HCT116 (cell line): ENCODE measurements around the gene ZNF284. TPM values are rescaled to one million over a fixed set of nuclear protein-coding genes. Genes with fewer than 3 reads are reported as not detected.
A peak's percentile ranks its signal among the peaks of the same experiment; 100 is the strongest.

Source experiments
- ATAC-seq: fragments of 200-7000 bp; cut with Tn5 transposase; 2 replicates; pipeline ENCODE4 v1.9.1; 2020; ENCODE audit warnings: mild to moderate bottlenecking, moderate library complexity
- BruUV-seq: library from RNA; stranded (reverse); fragments of 400-500 nt; replicated peaks from 2 replicates; lab custom pipeline; 2021; lab: Mats Ljungman, UMichigan
- CTCF ChIA-PET: fragments of 300-600 bp; sonication (Branson Sonifier 250); formaldehyde crosslinking; loops from one replicate; lab custom pipeline; 2021; ENCODE audit warnings: antibody characterized with exemption; lab: Charles Lee
- POLR2A ChIA-PET: fragments of 300-600, 350-600 bp; sonication (Branson Sonifier 250); formaldehyde crosslinking; loops from one replicate; lab custom pipeline; 2021; ENCODE audit warnings: antibody characterized with exemption; lab: Charles Lee
- RAD21 ChIA-PET, 2 experiments: fragments of 300-600 bp; sonication (Branson Sonifier 250); formaldehyde crosslinking; loops; one replicate each; lab custom pipeline; 2023; ENCODE audit warnings: low total read pairs in 2 of 2; ENCODE audit not compliant: uncharacterized antibody in 2 of 2, unreplicated experiment in 2 of 2, low non-redundant PET in 1 of 2; lab: Charles Lee
- DNase-seq: peaks from one replicate; pipeline ENCODE4 v3.0.0-alpha.2; 2010; ENCODE audit warnings: low read depth, low spot score
- H2AFZ ChIP-seq: fragments of 200-600 bp; shearing (Covaris generic), sonication (generic); 2 replicates; pipeline ENCODE4 v1.6.1; 2017; ENCODE audit warnings: low read depth, mixed run types, mixed read lengths, antibody characterized with exemption, low read length; ENCODE audit not compliant: poor library complexity, severe bottlenecking
- H3K27ac ChIP-seq: 2 replicates; pipeline ENCODE4 v1.5.1; 2012; ENCODE audit warnings: low read depth, low read length
- H3K27me3 ChIP-seq: fragments of 200-600 bp; sonication (generic); 2 replicates; pipeline ENCODE4 v1.6.1; 2016; ENCODE audit warnings: mixed run types, low read length, mixed read lengths; ENCODE audit not compliant: insufficient read depth
- H3K36me3 ChIP-seq, 2 experiments: fragments of 200-500 bp in 1 of 2; fragments of 200-600 bp in 1 of 2; sonication (Bioruptor generic) in 1 of 2; sonication (generic) in 1 of 2; 2 replicates each; pipeline versions ENCODE4 v1.5.1 to v1.6.1; 2014 to 2016; ENCODE audit warnings: low read length in 2 of 2, inconsistent platforms in 1 of 2, mixed read lengths in 1 of 2, mixed run types in 1 of 2; ENCODE audit not compliant: insufficient read depth in 2 of 2, control insufficient read depth in 1 of 2
- H3K4me1 ChIP-seq, 2 experiments: fragments of 200-600 bp in 1 of 2; sonication (generic) in 1 of 2; 2 replicates each; pipeline versions ENCODE4 v1.5.1 to v1.6.1; 2012 to 2017; ENCODE audit warnings: low read length in 2 of 2, inconsistent platforms in 1 of 2, mild to moderate bottlenecking in 1 of 2, mixed read lengths in 1 of 2, mixed run types in 1 of 2, moderate library complexity in 1 of 2; ENCODE audit not compliant: insufficient read depth in 2 of 2, control insufficient read depth in 1 of 2
- H3K4me2 ChIP-seq: fragments of 200-600 bp; sonication (generic); 2 replicates; pipeline ENCODE4 v1.6.1; 2017; ENCODE audit warnings: mixed run types, low read length, mixed read lengths
- H3K4me3 ChIP-seq, 2 experiments: fragments of 200-600 bp in 1 of 2; sonication (generic) in 1 of 2; replicated peaks in 1 of 2; 2 replicates each; pipeline ENCODE4 v1.5.1; 2011 to 2016; ENCODE audit warnings: low read length in 2 of 2, control low read depth in 1 of 2, low read depth in 1 of 2, mild to moderate bottlenecking in 1 of 2, mixed read lengths in 1 of 2, mixed run types in 1 of 2
- H3K79me2 ChIP-seq: fragments of 200-600 bp; sonication (generic); 2 replicates; pipeline ENCODE4 v1.6.1; 2017; ENCODE audit warnings: mild to moderate bottlenecking, mixed run types, low read length, moderate library complexity, mixed read lengths; ENCODE audit not compliant: insufficient read depth
- H3K9ac ChIP-seq: fragments of 200-600 bp; sonication (generic); 2 replicates; pipeline ENCODE4 v1.6.1; 2016; ENCODE audit warnings: low read length, mixed read lengths
- H3K9me2 ChIP-seq: fragments of 200-600 bp; sonication (generic), shearing (Covaris generic); 2 replicates; pipeline ENCODE4 v1.6.1; 2017; ENCODE audit warnings: mixed run types, mild to moderate bottlenecking, moderate library complexity; ENCODE audit not compliant: insufficient read depth
- H3K9me3 ChIP-seq, 2 experiments: fragments of 200-500 bp in 1 of 2; fragments of 200-600 bp in 1 of 2; sonication (Bioruptor generic) in 1 of 2; sonication (generic) in 1 of 2; 2 replicates each; pipeline ENCODE4 v1.6.1; 2014 to 2017; ENCODE audit warnings: low read length in 2 of 2, mixed read lengths in 2 of 2, inconsistent platforms in 1 of 2, low read depth in 1 of 2, mild to moderate bottlenecking in 1 of 2, mixed run types in 1 of 2, moderate library complexity in 1 of 2; ENCODE audit not compliant: control insufficient read depth in 1 of 2, insufficient read depth in 1 of 2
- H4K20me1 ChIP-seq: fragments of 200-600 bp; sonication (generic), shearing (Covaris generic); 2 replicates; pipeline ENCODE4 v1.6.1; 2017; ENCODE audit warnings: mixed run types, mild to moderate bottlenecking, moderate library complexity; ENCODE audit not compliant: insufficient read depth
- EGR1 ChIP-seq: IDR thresholded peaks from 2 replicates; pipeline ENCODE4 v1.6.1; 2012; ENCODE audit warnings: low read depth
- ELF1 ChIP-seq: IDR thresholded peaks from 2 replicates; pipeline ENCODE4 v1.6.1; 2012; ENCODE audit warnings: low read depth, borderline replicate concordance
- EZH2 ChIP-seq: fragments of 200-600 bp; sonication (generic); IDR thresholded peaks from 2 replicates; pipeline ENCODE4 v1.6.1; 2017; ENCODE audit warnings: antibody characterized with exemption, mixed run types
- REST ChIP-seq: IDR thresholded peaks from 2 replicates; pipeline ENCODE4 v1.6.1; 2012; ENCODE audit warnings: low read depth
- TCF7L2 ChIP-seq: IDR thresholded peaks from 2 replicates; pipeline ENCODE4 v1.7.0; 2011; ENCODE audit warnings: borderline replicate concordance, inconsistent platforms; ENCODE audit not compliant: insufficient read depth, insufficient read length; ENCODE audit errors: extremely low read depth
- intact Hi-C: fragments of 100-400 bp; cut with micrococcal nuclease; formaldehyde crosslinking; loops from 2 replicates; pipeline ENCODE4 v1.10.0; 2022
- total RNA-seq: library from RNA; stranded (reverse); gene quantifications from one replicate; pipeline ENCODE4 v1.2.1, GENCODE V29; 2021; ENCODE audit not compliant: unreplicated experiment

Gene ZNF284
- total RNA-seq, 1 experiment from 2014 or later, result not detected

- Histone ChIP-seq H3K27me3 (no peaks in the 10 kb centered on the region), H4K20me1 (no peaks in the 10 kb centered on the region), H3K36me3 (peaks cover 6 to 10% of the 10 kb centered on the region in 2 experiments; a peak in 2 of 4 replicates), H3K4me3 (peak overlapping the region; percentile 70 to 75), H3K79me2 (no peaks in the 10 kb centered on the region), H3K9ac (no peak overlapping the region), H3K9me3 (no peaks in the 10 kb centered on the region), H3K27ac (no peak overlapping the region), H3K9me2 (no peaks in the 10 kb centered on the region), H3K4me2 (peak overlapping the region; percentile 82), H2AFZ (peak overlapping the region; percentile 25), H3K4me1 (no peaks in the 10 kb centered on the region; a peak in 1 of 4 replicates)
- TF ChIP-seq REST, result no peak
- TF ChIP-seq TCF7L2, result no peak
- no peak for TF ChIP-seq EGR1
- no peak for TF ChIP-seq EZH2
- no peak for TF ChIP-seq ELF1
- DNase-seq (no peak), ATAC-seq (no peak)
- ChIA-PET RAD21 (no interaction called here), CTCF (no interaction called here), POLR2A (no interaction called here)
- intact Hi-C loops, result loop anchor here (10.0 kb wide), 1 partner anchor 480 kb away; the partner anchor contains the start of gene ZNF180
- no TSS peak for BruUV-seq
Observed at GRCh38 chr19:44024900-44025216, 47.1 kb upstream of the ZNF284 start.
